ENCODE data around the gene CDC42BPA. TPM values are rescaled to one million over a fixed set of nuclear protein-coding genes. Genes with fewer than 3 reads are reported as not detected.
"Not testable (repeated sequence)": the region's sequence is repeated elsewhere in the genome, so short reads cannot be mapped to it uniquely, and the experiment has no call there.

Gene CDC42BPA
- total and polyA plus RNA-seq, 12 donors, result 7.4 to 73.8 (median 37.2) TPM

DNA sequence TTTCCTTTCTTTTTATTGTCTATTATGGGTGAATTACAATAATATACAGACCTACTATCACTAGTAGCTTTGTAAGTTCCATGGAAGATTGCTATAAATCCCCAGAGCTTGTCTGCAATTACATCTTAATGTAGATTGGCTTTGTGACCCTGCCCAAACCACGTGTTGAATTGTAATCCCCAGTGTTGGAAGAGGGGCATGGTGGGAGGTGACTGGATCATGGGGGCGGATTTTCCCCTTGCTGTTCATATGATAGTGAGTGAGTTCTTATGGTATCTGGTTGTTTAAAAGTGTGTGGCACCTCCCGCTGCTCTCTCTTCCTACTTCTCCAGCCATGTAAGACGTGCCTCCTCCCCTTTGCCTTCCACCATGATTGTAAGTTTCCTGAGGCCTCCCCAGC is 34.9 kb upstream of the CDC42BPA start:
- intact Hi-C loops (cut with DNase I), result no loop called here

GRCh38 chr1:227352164-227352563 is 33.9 kb upstream of the CDC42BPA start:
- Histone ChIP-seq H3K27ac (peak overlapping the region in 4 of 5 donors; percentile 13 to 75 (median 42)), H3K4me1 (replicated peaks in 1 of 2) (peaks cover 26 to 32% of the 10 kb centered on the region in 2 donors)
- H3K4me3 ChIP-seq; H3K9me3 ChIP-seq (replicated peaks in 1 of 3); intact Hi-C loops (cut with DNase I); H3K27me3 ChIP-seq; DNase-seq; H3K36me3 ChIP-seq (replicated peaks in 1 of 2): not testable (repeated sequence)
- 93 to 96% (median 95%) methylated on average over 2 of the region's 2 CpGs for WGBS, 4 donors

More for the DNA sequence above, 34.9 kb upstream of the CDC42BPA start:
- no peaks in the 10 kb centered on the region for H3K36me3 ChIP-seq (replicated peaks in 1 of 2)
- peak overlapping the region in 2 of 5 donors; percentile 2 to 75 for H3K27ac ChIP-seq
- H3K27me3 ChIP-seq, result no peaks in the 10 kb centered on the region
- DNase-seq, result no peak
- H3K4me3 ChIP-seq, result no peak overlapping the region
- peaks cover 33 to 41% of the 10 kb centered on the region in 2 donors for H3K4me1 ChIP-seq (replicated peaks in 1 of 2)
- 84 to 89% (median 88%) methylated on average over 4 of the region's 4 CpGs for WGBS, 4 donors
- no peak for TF ChIP-seq CTCF (IDR thresholded peaks at IDR 0.05)
- H3K9me3 ChIP-seq (replicated peaks in 1 of 3), result no peaks in the 10 kb centered on the region

DNA sequence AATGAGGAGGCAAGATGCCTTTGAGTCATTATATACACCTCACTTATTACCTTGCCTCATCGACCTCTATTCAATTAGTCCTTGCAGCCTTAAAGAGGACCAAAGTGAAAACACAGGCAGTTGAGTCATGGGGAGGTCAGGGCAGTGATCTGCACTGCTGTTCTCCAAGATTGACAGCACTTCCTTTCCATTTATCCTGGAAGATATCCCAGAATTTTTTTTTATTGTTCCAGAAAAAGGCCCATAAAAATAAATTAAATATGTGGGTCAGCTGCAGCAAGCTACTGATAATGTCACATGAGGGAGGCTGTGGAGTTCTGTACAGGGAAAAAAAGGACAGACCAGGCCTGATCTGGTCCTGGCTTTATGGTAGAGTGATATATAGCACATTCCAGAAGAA is 33.2 kb upstream of the CDC42BPA start:
- 0% methylated on average over 1 of the region's 1 CpG for WGBS, 4 donors
- H3K9me3 ChIP-seq (replicated peaks in 1 of 3), result no peaks in the 10 kb centered on the region
- H3K27me3 ChIP-seq, result no peaks in the 10 kb centered on the region
- DNase-seq, result peak; percentile 40 to 81 (median 64)
- no peak overlapping the region for H3K4me3 ChIP-seq
- H3K4me1 ChIP-seq (replicated peaks in 1 of 2), result peaks cover 20 to 25% of the 10 kb centered on the region in 2 donors
- H3K36me3 ChIP-seq (replicated peaks in 1 of 2), result no peaks in the 10 kb centered on the region
- no peak for TF ChIP-seq CTCF (IDR thresholded peaks at IDR 0.05)
- no peak for TF ChIP-seq POLR2A (IDR thresholded peaks at IDR 0.05)
- peak overlapping the region in 4 of 5 donors; percentile 22 to 75 (median 66) for H3K27ac ChIP-seq
- intact Hi-C loops (cut with DNase I), result no loop called here

DNA sequence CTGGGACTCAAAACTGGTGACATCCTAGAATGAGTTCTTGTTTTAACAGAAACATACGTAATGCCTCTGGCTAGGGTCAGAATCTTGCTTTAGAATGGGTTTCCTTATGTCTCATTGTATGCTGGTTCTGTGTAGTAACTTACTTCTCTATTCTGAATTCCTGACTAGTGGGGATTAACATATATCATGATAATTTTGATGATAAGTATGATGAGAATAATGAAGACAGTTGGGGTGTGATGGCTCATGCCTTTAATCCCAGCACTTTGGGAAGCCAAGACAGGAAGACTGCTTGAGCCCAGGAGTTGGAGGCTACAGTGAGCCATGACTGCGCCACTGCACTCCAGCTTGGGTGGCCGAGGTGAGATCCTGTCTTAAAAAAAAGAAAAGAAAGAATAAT is 31.7 kb upstream of the CDC42BPA start:
- peaks cover 19 to 24% of the 10 kb centered on the region in 2 donors for H3K4me1 ChIP-seq (replicated peaks in 1 of 2)
- H3K9me3 ChIP-seq (replicated peaks in 1 of 3), result no peaks in the 10 kb centered on the region
- intact Hi-C loops (cut with DNase I), result no loop called here
- H3K27me3 ChIP-seq, result no peaks in the 10 kb centered on the region
- H3K36me3 ChIP-seq (replicated peaks in 1 of 2), result no peaks in the 10 kb centered on the region
- no peak for TF ChIP-seq POLR2A (IDR thresholded peaks at IDR 0.05)
- no peak for TF ChIP-seq CTCF (IDR thresholded peaks at IDR 0.05)
- 89 to 96% (median 95%) methylated on average over 3 of the region's 3 CpGs for WGBS, 4 donors
- H3K27ac ChIP-seq, result no peak overlapping the region
- no peak overlapping the region for H3K4me3 ChIP-seq
- DNase-seq, result no peak
